HL-60 (cell line): ENCODE results near the gene DZIP3.

ENCODE experiments used
- DNase-seq, 2 experiments: peaks; one replicate each; pipeline ENCODE4 v3.0.0-alpha.2; 2010 to 2020; ENCODE audit warnings: low read depth in 1 of 2, low spot score in 1 of 2
- H3K27ac ChIP-seq: fragments of 250-450 bp; sonication (Bioruptor Pico); replicated peaks from 2 replicates; pipeline ENCODE4 v1.5.1; 2020; ENCODE audit warnings: mild to moderate bottlenecking, moderate library complexity
- H3K27me3 ChIP-seq: fragments of 250-450 bp; sonication (Bioruptor Pico); 2 replicates; pipeline ENCODE4 v1.5.1; 2021; ENCODE audit warnings: mild to moderate bottlenecking, moderate library complexity; ENCODE audit not compliant: insufficient read depth, poor library complexity, severe bottlenecking
- H3K4me3 ChIP-seq: replicated peaks from 2 replicates; pipeline ENCODE4 v1.5.1; 2011; ENCODE audit warnings: mild to moderate bottlenecking, control low read depth, low read length; ENCODE audit not compliant: insufficient read depth
- CTCF ChIP-seq: IDR thresholded peaks from one replicate; pipeline ENCODE4 v1.5.1; 2011; ENCODE audit warnings: low read length, control low read depth, inconsistent platforms; ENCODE audit not compliant: insufficient read depth
- GABPA ChIP-seq: IDR thresholded peaks from 2 replicates; pipeline ENCODE4 v1.6.1; 2012; ENCODE audit warnings: low read depth
- POLR2AphosphoS5 ChIP-seq: IDR thresholded peaks from 2 replicates; pipeline ENCODE4 v1.6.1; 2012; ENCODE audit warnings: low read depth
- REST ChIP-seq: IDR thresholded peaks from 2 replicates; pipeline ENCODE4 v1.6.1; 2012; ENCODE audit warnings: low read depth; ENCODE audit not compliant: insufficient replicate concordance
- SPI1 ChIP-seq: IDR thresholded peaks from 2 replicates; pipeline ENCODE4 v1.6.1; 2012; ENCODE audit warnings: low read depth, mild to moderate bottlenecking, borderline replicate concordance

The DZIP3 gene

DNA sequence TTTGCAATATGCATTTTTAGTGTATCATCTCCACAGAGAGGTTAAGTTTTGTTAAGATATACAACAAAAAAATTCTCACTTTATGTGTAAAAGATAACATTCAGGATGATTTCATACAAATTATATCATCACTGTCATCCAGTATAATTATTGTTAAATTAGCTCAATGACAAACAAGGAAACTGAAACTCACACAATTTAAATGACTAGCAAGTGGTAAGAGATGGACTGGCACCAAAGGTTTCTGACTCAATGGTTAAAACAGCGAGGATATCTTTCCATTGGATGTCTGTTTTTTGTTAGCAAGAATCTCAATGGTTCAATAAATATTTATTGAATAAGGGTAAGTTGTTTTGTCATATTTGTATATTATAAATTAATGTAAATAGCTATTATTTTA, 22.9 kb upstream of the DZIP3 start:
- Histone ChIP-seq H3K27me3 (no peaks in the 10 kb centered on the region), H3K27ac (no peak overlapping the region), H3K4me3 (no peak overlapping the region)
- no peak for DNase-seq
- TF ChIP-seq GABPA (no peak), SPI1 (no peak), POLR2AphosphoS5 (no peak), CTCF (no peak), REST (no peak)

DNA sequence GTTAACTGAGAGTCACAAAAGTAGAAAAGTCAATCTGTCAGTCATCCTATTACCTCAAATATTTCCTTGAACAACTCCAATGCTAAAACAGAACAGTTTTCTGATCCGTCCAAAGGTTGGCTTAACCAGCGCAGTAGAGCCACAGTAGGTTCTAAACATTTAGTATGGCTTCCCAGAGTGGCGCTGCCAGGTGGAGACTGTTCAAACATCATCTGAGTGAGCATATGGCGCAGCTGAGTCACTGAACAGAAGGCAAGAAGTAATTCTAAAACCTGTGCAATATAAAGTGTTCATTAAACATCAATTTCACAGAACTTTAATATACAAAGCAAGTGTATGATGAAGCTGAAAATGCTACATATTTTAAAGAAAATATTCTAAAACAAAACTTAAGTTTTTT, 20.2 kb upstream of the DZIP3 start:
- no peak for TF ChIP-seq SPI1
- no peak for TF ChIP-seq GABPA
- no peak for TF ChIP-seq REST
- TF ChIP-seq POLR2AphosphoS5: no peak
- no peak for TF ChIP-seq CTCF
- Histone ChIP-seq H3K27ac (no peak overlapping the region), H3K27me3 (no peaks in the 10 kb centered on the region), H3K4me3 (no peak overlapping the region)
- DNase-seq: no peak

GRCh38 chr3:108578064-108578463, 11.5 kb upstream of the DZIP3 start:
- Histone ChIP-seq H3K27me3 (no peaks in the 10 kb centered on the region), H3K4me3 (no peak overlapping the region), H3K27ac (no peak overlapping the region)
- TF ChIP-seq GABPA (no peak), POLR2AphosphoS5 (no peak), SPI1 (no peak), REST (no peak)
- no peak for DNase-seq

GRCh38 chr3:108588601-108589000, 921 bp upstream of the DZIP3 start:
- H3K4me3 ChIP-seq: peak overlapping the region; percentile 92
- H3K27me3 ChIP-seq: no peaks in the 10 kb centered on the region
- TF ChIP-seq CTCF (no peak), REST (no peak), GABPA (no peak), SPI1 (peak; percentile 97), POLR2AphosphoS5 (no peak)
- DNase-seq: peak in 1 of 2 experiments; percentile 28
- H3K27ac ChIP-seq: peak overlapping the region; percentile 92
